ENCODE measurements around the gene UBE2R2.

UBE2R2 gene

DNA sequence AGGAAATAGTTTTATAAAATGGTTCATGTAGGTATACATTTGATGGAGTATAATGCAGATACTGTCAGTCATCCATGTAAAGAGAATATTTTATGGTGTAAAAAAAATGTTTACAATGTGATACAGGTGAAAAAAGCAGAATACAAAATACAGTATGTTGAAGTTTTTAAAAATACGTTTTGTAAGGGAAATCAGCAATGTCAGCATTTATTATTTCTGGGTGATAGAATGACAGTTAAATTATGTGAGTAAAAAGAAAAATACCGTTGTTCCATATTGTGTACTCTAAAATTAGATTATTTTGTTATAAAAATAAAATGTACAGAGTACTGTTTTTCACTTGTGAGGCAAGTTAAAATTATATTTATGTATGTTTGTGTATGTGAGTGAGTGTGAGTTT, 69.0 kb downstream of the UBE2R2 start:
- DNase-seq, result no peak

DNA sequence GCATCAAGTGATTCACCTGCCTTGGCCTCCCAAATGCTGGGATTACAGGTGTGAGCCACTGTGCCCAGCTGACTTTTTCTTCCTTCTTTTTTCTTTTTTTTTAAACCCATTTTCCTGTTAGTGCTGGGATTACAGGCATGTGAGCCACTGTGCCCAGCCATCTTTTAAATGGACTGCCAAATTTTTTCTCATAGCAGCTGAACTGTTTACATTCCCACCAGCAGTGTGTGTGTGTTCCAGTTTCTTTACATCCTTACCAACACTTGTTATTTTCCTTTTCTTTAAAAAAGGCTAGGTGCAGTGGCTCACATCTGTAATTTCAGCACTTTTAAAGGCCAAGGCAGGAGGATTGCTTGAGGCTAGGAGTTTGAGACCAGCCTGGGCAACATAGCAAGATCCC, 76.9 kb downstream of the UBE2R2 start:
- no peak for DNase-seq

DNA sequence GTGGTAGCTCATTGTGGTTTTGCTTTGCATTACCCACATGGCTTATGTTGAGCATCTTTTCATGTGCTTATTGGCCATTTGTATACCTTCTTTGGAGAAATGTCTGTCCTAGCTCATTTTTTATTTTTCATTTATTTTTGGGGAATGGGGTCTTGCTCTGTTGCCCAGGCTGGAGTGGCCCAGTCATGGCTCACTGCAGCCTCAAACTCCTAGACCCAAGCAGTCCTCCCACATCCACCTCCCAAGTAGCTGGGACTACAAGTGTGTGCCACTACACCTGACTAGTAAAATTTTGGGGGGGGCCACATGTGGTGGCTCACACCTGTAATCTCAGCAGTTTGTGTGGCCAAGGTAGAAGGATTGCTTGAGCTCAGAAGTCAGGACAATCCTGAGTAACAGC, 77.4 kb downstream of the UBE2R2 start:
- DNase-seq, result no peak

DNA sequence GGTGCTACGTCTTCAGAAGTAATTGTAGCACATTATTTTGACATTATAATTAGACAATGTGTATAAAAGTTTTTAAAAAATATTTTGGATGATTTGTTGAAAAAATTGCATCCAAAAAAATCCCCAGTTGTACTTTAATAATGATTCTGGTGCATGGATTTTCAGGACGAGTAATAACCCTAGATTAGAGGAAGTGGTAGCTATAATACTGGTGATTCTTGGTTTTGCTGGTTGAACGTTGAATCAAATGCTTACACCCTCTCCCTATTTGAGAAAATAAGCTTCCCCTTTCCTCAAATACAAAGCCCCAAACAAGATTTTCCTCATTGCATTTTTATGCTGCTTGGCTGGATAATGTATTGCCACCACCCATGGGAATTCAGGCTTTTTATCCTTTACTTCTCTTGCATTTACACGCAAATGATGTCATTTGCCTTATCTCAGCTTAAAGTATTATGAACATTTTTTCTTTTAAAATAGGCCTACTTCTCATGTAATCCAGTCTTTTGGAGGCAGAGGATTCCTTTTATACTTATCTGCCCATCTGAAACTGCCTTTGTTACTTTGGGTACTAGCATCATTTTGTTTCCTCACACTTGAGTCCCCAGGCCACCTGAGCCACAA, 86.3 kb downstream of the UBE2R2 start:
- DNase-seq, result no peak

DNA sequence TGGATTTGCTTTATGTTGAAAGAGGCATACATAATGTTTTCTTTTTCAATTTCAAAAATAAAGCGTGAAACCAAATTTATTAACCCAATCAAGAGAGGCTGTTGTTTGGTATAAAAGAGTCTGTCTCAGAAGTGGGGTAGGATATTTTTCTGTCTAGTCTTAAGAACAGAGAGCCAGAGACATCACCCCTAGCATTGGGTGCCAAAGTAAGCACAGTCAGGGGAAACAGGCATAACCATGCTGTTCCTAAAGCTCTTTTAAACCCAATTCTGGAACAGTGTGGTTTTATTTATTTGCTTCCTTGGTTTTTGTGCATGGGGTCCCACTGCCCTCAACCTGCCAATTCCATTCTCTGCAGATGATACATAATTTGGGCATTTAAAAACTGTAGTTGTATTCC, 88.2 kb downstream of the UBE2R2 start:
- DNase-seq, result no peak

DNA sequence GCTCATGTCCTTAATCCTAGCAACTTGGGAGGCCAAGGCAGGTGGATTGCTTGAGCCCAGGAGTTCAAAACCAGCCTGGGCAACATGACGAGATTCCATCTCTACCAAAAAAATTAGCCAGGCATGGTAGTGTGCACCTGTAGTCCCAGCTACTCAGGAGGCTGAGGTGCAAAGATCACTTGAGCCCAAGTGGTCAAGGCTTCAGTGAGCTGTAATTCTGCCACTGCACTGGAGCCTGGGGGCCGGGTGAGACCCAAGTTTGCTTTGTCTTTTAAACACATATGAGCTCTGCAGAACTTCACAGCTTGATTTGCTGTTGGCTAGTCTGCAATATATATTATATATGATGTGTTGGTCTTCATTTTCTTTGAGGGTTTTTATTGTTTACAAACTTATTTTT, 89.8 kb downstream of the UBE2R2 start:
- DNase-seq, result no peak

DNA sequence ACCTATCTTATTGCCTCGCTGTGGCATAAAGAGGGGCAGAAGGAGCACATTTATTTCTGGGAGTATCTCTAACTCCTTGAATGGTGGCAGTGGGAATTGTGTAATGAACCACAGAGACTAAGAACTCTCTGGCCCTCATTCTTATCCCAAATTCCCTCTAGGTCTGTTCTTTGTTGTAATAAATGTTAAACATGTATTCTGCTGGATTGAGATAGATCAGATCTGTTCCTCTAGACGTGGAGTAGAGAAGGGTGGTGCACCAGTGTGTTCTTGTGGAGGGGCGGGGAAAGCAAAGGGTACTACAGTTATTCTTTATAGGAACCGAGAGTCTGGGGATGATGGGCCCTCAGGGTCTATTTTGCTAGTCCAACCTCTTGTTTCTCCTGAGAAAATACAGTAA, 90.4 kb downstream of the UBE2R2 start:
- DNase-seq, result no peak

DNA sequence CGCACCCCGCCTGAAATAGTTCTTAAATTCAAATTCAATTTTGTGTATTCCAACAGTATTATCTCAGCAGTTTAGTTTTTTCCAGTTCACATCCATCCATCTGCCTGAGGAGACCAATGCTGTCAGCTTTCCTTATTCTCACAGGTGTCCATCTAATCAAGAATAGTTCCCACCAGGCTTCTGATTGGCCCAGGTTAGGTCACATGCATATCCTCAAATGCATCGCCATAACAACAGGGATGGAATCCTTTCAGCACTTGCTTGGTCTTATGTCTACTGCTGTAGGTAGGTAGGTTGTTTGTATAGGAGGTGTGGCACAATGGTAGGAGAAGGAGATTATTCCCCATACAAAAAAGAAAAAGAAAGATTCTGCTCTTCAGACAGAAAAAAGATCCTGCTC, 91.2 kb downstream of the UBE2R2 start:
- no peak for DNase-seq

DNA sequence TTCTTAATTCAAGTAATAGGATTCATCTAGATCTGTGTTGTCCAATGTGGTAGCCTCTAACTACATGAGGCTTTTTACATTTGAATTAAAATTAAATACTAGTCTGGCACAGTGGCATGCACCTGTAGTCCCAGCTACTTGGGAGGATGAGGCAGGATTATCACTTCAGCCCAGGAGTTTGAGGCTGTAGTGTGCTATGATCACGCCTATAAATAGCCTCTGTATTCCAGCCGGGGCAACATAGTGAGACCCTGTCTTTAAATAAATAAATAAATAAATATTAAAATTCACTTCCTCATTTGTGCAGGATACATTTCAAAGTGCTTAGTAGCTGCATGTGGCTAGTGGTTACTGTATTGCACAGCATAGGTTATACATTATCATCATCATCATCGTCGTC, 91.8 kb downstream of the UBE2R2 start:
- no peak for DNase-seq

DNA sequence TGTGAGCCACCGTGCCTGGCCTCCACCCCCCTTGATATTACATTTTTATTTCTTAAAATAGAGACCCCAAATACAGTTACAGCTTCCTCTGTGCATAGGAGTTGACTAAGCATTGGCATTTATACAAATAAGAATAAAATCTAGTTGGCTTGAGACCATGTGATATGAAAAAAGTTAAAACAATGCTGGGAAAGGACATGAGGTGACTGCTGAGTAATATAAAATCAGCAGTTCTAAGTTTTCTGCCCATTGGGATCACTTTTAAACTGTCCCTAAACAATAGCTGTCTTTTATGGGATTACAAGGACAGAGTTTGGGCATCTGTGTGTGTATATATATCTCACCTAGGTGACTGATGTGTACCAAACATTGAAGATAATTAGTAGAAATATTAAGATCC, 96.6 kb downstream of the UBE2R2 start:
- DNase-seq, result no peak

DNA sequence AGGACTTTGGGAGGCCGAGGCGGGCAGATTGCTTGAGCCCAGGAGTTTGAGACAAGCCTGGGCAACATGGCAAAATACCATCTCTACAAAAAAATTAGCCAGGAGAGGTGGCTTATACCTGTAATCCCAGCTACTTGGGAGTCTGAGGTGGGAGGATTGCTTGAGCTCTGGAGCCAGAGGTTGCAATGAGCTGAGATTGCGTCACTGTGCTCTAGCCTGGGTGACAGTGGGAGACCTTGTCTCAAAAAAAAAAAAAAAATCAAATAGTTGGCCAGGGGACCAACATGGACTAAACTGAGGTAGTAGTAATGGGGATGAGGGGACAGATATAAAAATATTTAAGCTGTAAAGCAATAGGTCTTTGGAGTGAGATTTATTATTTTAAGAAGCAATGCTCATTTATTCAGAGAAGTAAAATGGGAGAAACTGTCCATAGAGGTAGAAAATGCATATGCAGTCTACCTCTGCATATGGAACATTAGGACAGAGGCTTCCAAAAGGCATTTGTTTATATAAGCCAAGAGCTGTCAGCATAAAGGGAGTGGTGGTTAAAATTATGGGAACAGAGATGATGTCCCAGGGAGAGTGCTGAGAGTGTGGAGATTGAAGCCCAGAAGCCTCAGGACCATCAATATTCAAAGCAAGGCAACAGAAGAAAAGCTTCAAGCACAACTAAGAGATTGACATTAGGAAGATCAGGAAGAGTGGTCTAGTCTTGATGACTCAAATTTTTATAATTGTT, 98.1 kb downstream of the UBE2R2 start:
- DNase-seq, result no peak

DNA sequence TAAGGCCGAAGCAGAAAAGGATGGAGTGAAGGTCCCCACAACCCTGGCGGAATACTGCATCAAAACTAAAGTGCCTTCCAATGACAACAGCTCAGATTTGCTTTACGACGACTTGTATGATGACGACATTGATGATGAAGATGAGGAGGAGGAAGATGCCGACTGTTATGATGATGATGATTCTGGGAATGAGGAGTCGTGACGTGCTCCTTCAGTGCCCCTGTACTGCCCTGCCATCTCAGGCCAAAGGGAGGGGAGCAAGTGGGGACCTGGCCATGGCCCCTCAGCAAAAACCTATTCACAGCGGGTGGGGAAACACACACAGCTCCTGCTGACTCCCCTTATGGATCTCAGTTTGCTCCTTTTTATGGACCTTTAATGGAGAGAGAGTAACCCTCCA, 100.1 kb downstream of the UBE2R2 start:
- DNase-seq, result no peak

DNA sequence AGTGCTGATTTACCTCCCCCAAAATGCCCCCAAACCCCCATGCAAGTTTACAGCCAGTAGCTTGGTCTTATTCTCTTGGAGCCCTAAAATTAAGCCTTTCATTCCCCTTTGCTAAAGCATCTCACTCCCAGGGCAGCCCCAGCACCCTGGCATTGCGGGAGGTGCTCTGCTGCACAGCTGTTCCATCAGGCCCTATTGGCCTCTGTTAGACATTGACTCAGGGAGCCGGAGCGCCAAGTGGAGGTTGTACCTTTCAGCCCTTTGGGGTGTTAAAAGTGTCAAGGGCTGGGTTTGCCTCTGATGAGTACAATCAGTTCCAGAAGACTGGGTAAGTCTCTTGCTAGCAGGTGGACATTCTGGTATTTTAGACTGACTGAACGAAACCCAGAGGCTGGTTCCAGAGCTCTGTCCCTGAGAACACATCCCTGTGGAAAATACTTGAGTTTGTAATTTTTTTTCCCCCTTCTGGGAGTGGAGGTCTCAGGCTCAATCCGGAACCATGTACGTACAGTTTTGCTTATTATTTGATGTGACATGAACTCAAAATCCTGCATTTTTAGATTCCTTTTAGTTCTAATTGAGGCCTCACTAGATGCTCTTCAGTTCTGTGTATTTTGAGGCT, 102.4 kb downstream of the UBE2R2 start:
- DNase-seq, result no peak

DNA sequence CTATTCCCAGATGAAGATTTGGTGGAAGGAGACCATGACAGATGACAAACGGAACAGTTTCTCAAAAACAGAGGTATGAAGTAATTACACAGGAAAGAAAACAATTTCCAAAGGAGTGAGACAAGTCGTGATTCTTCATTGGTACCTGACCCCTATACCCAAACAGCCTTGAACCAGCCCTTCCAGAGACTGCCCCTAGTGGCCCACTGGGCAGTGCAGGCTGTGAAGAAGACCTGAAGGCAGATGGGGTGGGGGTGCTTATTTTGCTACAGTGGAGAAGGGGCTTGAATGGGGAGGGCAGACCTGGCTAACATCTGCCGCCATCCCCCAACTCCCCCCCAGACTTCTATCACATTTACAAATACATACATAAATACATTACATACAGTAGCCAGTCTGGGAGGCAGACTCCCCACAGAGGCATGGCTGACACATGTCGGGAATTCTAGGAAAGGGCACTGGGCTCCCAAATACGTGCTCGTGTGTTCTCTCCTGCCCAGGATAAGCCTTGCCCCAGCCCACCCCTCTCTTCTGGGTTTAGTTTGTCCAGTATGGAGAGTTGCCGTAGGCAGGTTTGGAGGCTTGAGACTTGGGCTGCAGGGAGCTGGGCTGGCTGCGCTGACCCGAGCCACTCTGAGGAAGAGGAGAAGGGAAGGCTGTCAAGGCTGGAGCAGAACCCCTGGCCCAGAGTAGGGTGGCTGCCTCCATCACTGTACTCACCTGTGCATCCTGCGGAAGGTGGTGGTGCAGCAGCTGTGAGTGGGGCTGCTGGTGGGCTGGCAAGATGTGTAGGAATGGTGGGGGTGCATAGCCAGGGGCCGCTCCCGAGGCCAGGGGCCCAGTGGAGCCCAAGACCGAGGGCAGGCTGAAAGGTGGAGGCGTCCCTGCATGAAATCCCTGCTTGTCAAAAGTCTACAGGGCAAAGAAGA, 105.3 kb downstream of the UBE2R2 start:
- peak; percentile 6 for DNase-seq

DNA sequence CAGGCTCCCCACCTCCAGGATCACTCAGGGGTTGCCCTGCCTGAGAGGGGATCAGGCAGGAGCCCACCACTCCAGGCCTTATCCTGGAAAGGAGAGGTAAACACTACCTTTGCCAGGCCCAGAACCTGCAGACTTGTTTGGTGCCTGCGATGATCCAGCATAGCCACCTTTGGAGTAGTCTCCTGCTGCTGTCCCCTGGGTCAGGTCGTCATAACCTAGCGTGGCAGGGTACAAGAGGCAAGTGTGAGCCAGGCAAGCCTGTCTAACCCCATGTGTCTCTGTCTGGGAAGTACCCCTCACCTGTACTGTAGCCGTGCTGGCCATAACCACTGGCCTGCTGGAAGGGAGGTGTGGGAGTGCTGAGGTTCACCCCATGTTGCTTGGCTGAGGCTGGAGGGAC, 106.1 kb downstream of the UBE2R2 start:
- no peak for DNase-seq

DNA sequence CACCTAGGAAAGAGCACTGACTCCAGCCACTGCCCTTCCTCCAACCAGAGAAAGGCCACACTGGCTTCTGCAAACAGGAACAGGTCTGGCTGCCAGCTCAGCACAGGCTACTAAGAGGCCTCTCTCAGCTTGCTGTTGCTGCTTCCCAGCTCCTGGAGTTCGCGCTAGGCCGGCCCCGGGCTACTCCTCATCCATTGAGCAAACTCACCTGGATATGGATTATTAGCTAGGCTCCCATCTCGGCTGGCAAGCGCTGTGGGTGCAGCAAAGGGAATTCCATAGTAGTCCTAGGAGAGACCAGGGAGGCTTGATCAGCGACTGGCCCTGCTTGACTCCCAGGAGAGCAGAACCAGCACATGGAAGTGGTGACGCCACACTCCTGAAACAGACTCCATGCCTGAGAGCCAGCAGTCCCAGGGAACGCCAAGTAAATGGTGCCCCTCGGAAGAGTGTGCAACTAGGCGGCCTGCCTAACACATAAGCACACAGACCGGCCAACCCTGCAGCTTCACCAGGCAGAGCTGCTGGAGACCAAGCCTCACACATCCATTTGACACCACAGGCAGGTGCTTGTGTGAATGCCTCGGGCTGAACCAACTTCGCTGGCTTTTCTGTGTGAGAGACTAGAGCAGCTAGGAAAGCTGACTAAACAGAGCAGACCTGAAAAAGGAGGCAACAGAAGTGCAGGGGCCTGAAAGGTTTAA, 107.2 kb downstream of the UBE2R2 start:
- DNase-seq, result no peak

DNA sequence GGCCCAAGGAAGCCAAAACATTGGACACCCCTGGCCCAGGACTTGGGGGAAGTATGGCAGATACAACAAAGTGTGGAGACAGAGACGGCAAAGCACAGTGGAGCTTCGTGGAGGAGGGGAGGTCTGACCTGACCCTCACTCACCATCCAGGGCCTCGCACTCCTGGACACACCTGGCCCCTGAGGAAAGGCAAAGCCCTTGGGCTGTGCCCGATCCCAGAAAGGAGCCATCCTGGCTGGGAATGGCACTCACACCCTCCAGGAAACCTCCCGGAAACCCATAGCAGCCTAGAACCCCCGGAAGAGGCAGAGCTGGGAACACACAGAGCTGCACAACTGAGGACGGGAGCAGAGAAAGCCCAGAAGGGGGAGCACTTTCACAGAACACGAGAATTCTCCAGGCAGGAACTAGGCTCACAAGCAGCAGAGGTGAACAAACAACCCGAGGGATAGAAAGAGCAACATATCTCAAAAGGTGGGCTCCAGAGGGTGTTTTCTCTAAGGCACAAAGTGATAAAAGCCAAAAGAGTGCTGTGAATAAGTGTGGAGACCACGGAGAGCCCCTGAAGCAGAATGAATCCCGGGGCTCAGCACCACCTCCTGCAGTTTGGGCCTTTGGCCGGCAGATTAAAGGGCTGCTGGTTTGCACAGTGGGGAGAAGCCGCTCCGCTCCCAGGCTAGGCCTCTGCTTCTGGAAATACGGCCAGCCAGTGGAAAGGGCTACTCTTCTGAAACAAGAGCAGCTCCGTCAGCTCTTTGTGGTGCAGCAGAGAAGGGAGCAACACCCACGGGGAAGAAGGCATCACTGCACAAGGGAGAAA, 108.2 kb downstream of the UBE2R2 start:
- DNase-seq, result peak; percentile 58

DNA sequence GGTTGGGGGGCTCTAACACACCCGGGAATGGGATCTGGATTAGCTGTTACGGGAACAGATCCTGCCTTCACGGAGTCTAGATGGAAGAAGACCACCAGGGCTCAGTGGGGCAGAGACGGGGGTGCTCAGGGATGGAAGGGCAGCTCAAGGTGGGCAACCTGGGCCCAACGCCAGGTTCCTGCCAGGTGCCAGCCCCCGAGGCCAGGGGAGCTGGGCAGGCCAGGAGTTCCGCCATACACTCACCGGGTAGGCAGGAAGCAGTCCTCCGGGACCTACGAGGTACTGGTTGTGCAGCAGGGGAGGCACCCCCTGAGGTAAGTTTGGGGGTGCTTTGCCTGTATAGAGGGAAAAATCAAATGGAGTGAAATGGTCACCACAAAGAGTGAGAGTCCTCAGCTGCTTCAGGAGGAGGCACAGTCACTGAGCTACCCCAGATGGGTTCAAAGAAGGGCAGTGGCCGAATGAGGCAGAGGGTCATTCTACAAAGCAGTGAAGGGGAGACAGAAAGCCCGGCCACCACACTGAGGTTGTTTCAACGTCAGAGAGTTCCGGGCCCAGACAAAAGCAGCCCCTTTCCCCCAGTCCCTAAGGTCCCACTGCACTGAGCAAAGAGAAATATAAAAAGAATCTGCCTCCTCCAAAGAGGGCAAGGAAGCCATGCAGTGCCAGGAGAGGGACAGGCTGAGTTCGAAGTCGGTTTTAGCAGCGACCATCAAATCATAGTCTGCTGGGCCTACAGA, 110.0 kb downstream of the UBE2R2 start:
- DNase-seq, result no peak

DNA sequence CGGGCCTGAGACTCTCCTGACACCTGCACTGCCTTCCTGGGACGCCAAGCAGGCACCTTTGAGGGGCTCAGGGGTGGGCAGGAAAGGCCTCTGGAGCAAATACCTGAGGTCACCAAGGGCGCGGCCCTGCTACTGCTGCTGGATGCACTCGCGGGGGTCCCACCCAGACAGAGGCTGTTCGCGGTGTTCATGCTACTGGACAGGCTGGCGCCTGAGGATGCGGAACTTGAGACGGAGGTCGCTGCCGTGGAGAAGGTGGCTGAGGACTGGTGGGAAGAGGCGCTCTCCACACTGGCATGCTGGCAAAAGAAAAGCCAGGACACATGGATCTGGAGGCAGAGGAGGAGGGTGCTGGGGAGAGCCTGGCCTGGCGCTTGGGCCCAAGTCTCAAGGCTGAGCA, 110.7 kb downstream of the UBE2R2 start:
- no peak for DNase-seq

DNA sequence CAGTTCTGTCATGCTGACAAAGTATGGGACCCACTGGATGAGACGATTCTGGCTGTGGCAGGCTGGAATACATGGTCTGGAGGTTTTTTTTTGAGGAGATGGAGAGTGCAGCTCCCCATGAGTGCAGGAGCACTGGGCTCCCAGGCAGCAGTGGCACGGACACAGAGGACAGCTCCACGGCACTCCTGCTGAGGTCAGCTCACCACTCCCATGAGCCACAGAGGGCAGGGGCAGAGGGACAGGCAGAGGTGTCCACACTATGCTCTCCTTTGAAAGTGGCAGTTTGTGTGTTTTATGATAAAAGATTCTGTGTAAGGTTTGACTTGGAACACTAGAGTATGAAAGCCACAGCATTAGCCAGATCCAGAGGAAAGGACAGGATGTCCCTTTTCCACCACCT, 114.4 kb downstream of the UBE2R2 start:
- DNase-seq, result no peak
